B cell (primary cell): ENCODE data around the gene ENDOV. TPM values are rescaled to one million over a fixed set of nuclear protein-coding genes. Genes with fewer than 3 reads are reported as not detected.

Experiments
- ATAC-seq: fragments of 200-7000 bp; cut with Tn5 transposase; one replicate; pipeline ENCODE4 v1.10.0; 2021; ENCODE audit warnings: low read depth, mild to moderate bottlenecking, moderate number of reproducible peaks, moderate library complexity
- CTCF ChIA-PET: fragments of 350-600 bp; sonication (Branson Sonifier 250); formaldehyde crosslinking; loops from one replicate; lab custom pipeline; 2021; ENCODE audit warnings: antibody characterized with exemption, inconsistent platforms; lab: Charles Lee
- POLR2A ChIA-PET: fragments of 350-600 bp; sonication (Branson Sonifier 250); formaldehyde crosslinking; loops from one replicate; lab custom pipeline; 2021; ENCODE audit warnings: antibody characterized with exemption; lab: Charles Lee
- DNase-seq: peaks from one replicate; pipeline ENCODE4 v3.0.0; 2013
- H2AFZ ChIP-seq: 2 replicates; pipeline ENCODE4 v1.6.1; 2012; ENCODE audit warnings: mild to moderate bottlenecking, low read depth, low read length; ENCODE audit not compliant: insufficient read depth, poor library complexity, severe bottlenecking
- H3K27ac ChIP-seq, 2 donors: 1 replicate in 1 of 2; 2 replicates in 1 of 2; pipeline ENCODE4 v1.5.1; 2012 to 2013; ENCODE audit warnings: low read length in 2 of 2, mild to moderate bottlenecking in 2 of 2, moderate library complexity in 1 of 2
- H3K27me3 ChIP-seq, 4 experiments: fragments of 200-600 bp in 1 of 4; sonication (generic) in 1 of 4; replicated peaks in 1 of 4; 1 replicate in 2 of 4; 2 replicates in 2 of 4; pipeline versions ENCODE4 v1.6.1 to v1.7.0; 2013 to 2016; ENCODE audit warnings: low read length in 3 of 4, mild to moderate bottlenecking in 2 of 4, mixed read lengths in 1 of 4, moderate library complexity in 1 of 4; ENCODE audit not compliant: insufficient read depth in 4 of 4, control insufficient read depth in 3 of 4; ENCODE audit errors: control extremely low read depth in 1 of 4
- H3K36me3 ChIP-seq, 2 experiments: replicated peaks in 1 of 2; 1 replicate in 1 of 2; 2 replicates in 1 of 2; pipeline versions ENCODE4 v1.6.1 to v1.7.1; 2013; ENCODE audit warnings: low read length in 1 of 2; ENCODE audit not compliant: insufficient read depth in 2 of 2, control insufficient read depth in 1 of 2; ENCODE audit errors: control extremely low read depth in 1 of 2, extremely low read depth in 1 of 2
- H3K4me1 ChIP-seq, 2 donors: fragments of 200-600 bp in 1 of 2; sonication (generic) in 1 of 2; 1 replicate in 1 of 2; 2 replicates in 1 of 2; pipeline versions ENCODE4 v1.5.1 to v1.6.1; 2013 to 2017; ENCODE audit warnings: low read length in 2 of 2; ENCODE audit not compliant: control insufficient read depth in 2 of 2, insufficient read depth in 2 of 2
- H3K4me2 ChIP-seq: replicated peaks from 2 replicates; pipeline ENCODE3; 2012; ENCODE audit warnings: mild to moderate bottlenecking, low read depth, low read length; ENCODE audit not compliant: poor library complexity, severe bottlenecking
- H3K4me3 ChIP-seq, 5 experiments: fragments of 200-600 bp in 1 of 5; sonication (generic) in 1 of 5; 1 replicate in 3 of 5; 2 replicates in 2 of 5; pipeline versions ENCODE4 v1.5.1 to v1.7.0; 2011 to 2016; ENCODE audit warnings: low read length in 4 of 5, mild to moderate bottlenecking in 4 of 5, low read depth in 2 of 5, control low read depth in 1 of 5, moderate library complexity in 1 of 5; ENCODE audit not compliant: insufficient read depth in 1 of 5; ENCODE audit errors: control extremely low read depth in 1 of 5, extremely low read depth in 1 of 5
- H3K79me2 ChIP-seq: fragments of 200-600 bp; sonication (generic); one replicate; pipeline ENCODE4 v1.6.0; 2016; ENCODE audit warnings: low read length; ENCODE audit not compliant: control insufficient read depth, insufficient read depth
- H3K9ac ChIP-seq: fragments of 200-600 bp; sonication (generic); 2 replicates; pipeline ENCODE4 v1.6.1; 2017; ENCODE audit warnings: mild to moderate bottlenecking, low read length, moderate library complexity
- H3K9me3 ChIP-seq, 3 donors: one replicate each; pipeline versions ENCODE4 v1.6.1 to v1.7.1; 2013; ENCODE audit warnings: low read length in 2 of 3; ENCODE audit not compliant: control insufficient read depth in 2 of 3, insufficient read depth in 1 of 3; ENCODE audit errors: control extremely low read depth in 1 of 3
- H4K20me1 ChIP-seq: 2 replicates; pipeline ENCODE4 v1.6.0; 2012; ENCODE audit warnings: mild to moderate bottlenecking, low read length; ENCODE audit not compliant: insufficient read depth, control insufficient read depth, poor library complexity, severe bottlenecking
- H3K27ac Mint-ChIP-seq: one replicate; pipeline ENCODE4 v1.8.0; 2021; ENCODE audit warnings: mixed read lengths
- H3K27me3 Mint-ChIP-seq: one replicate; pipeline ENCODE4 v1.8.0; 2021; ENCODE audit warnings: mixed read lengths
- H3K4me1 Mint-ChIP-seq: one replicate; pipeline ENCODE4 v1.8.0; 2021; ENCODE audit warnings: mixed read lengths
- H3K4me3 Mint-ChIP-seq: one replicate; pipeline ENCODE4 v1.8.0; 2021; ENCODE audit warnings: mixed read lengths
- H3K9me3 Mint-ChIP-seq: one replicate; pipeline ENCODE4 v1.8.0; 2022; ENCODE audit warnings: mixed read lengths; ENCODE audit not compliant: insufficient read depth
- EZH2 ChIP-seq: IDR thresholded peaks from 2 replicates; pipeline ENCODE4 v1.6.1; 2012; ENCODE audit warnings: borderline replicate concordance, low read depth, mild to moderate bottlenecking, moderate library complexity, low read length; ENCODE audit not compliant: insufficient read depth, poor library complexity, severe bottlenecking
- WGBS: methylation state at CpG from one replicate; pipeline ENCODE4 v1.1.5; 2013; ENCODE audit warnings: missing lambda C conversion rate; ENCODE audit not compliant: insufficient coverage; 5-methylcytosine and 5-hydroxymethylcytosine counted together
- intact Hi-C: fragments of 100-400 bp; cut with micrococcal nuclease; formaldehyde crosslinking; loops from one replicate; pipeline ENCODE4 v1.10.0; 2022
- polyA plus RNA-seq: library from polyadenylated mRNA; depleted of rRNA; stranded (reverse); fragments of >200 nt; gene quantifications from 2 replicates; pipeline ENCODE4 v1.2.3, GENCODE V29; 2012
- total RNA-seq, 2 donors: library from RNA; stranded (reverse); fragments of 120-200 nt in 1 of 2; gene quantifications; 1 replicate in 1 of 2; 2 replicates in 1 of 2; pipeline versions ENCODE4 v1.2.3 to v1.2.4, GENCODE V29; 2013 to 2022
- TF ChIP-seq, protein P1 (sequence below): fragments of 200-600 bp; IDR thresholded peaks from one replicate; pipeline ENCODE4 v1.8.0; 2022; ENCODE audit warnings: antibody characterized with exemption, mild to moderate bottlenecking

Gene ENDOV
- total and polyA plus RNA-seq, 2 donors (not counting 1 experiment from before 2014, with no cell fraction given): 25.3 to 49.5 TPM

DNA sequence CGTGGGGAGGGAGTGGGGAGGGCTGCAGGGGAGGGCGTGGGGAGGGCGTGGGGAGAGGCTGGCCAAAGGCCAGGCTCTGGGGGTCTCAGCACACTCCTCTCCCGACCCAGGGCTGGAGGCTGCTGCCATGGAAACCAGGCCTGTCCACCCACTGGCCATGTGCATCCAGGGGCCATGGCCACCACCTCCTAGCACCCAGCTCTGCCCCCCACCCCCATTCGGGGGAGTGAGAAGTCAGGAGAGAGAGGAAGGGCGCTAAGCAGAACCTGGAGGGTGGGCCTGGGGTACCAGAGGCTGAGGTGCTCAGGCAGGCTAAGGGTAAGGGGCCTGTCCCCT is 29.6 kb downstream of the ENDOV start:
- ChIA-PET POLR2A (no interaction called here), CTCF (no interaction called here)
- intact Hi-C loops: no loop called here
- H3K9me3 ChIP-seq: peaks cover 0 to 13% (median 0%) of the 10 kb centered on the region in 3 donors
- peaks cover 0 to 2% (median 0%) of the 10 kb centered on the region in 4 experiments for H3K27me3 ChIP-seq
- no peak overlapping the region for H3K27ac ChIP-seq
- ATAC-seq: no peak
- no peak for DNase-seq
- Mint-ChIP-seq H3K27ac (no peak overlapping the region), H3K27me3 (peaks cover 16% of the 10 kb centered on the region), H3K4me1 (no peaks in the 10 kb centered on the region), H3K9me3 (no peaks in the 10 kb centered on the region), H3K4me3 (no peak overlapping the region)
- TF ChIP-seq, protein P1, sequence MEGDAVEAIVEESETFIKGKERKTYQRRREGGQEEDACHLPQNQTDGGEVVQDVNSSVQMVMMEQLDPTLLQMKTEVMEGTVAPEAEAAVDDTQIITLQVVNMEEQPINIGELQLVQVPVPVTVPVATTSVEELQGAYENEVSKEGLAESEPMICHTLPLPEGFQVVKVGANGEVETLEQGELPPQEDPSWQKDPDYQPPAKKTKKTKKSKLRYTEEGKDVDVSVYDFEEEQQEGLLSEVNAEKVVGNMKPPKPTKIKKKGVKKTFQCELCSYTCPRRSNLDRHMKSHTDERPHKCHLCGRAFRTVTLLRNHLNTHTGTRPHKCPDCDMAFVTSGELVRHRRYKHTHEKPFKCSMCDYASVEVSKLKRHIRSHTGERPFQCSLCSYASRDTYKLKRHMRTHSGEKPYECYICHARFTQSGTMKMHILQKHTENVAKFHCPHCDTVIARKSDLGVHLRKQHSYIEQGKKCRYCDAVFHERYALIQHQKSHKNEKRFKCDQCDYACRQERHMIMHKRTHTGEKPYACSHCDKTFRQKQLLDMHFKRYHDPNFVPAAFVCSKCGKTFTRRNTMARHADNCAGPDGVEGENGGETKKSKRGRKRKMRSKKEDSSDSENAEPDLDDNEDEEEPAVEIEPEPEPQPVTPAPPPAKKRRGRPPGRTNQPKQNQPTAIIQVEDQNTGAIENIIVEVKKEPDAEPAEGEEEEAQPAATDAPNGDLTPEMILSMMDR: no peak
- TF ChIP-seq EZH2: no peak
- H2AFZ ChIP-seq: no peak overlapping the region
- H3K36me3 ChIP-seq: no peaks in the 10 kb centered on the region
- H3K79me2 ChIP-seq: no peaks in the 10 kb centered on the region
- H3K4me3 ChIP-seq: no peak overlapping the region
- H3K4me2 ChIP-seq: no peak overlapping the region
- no peaks in the 10 kb centered on the region for H3K4me1 ChIP-seq
- 94% methylated on average over 3 of the region's 6 CpGs for WGBS
- no peak overlapping the region for H3K9ac ChIP-seq
- H4K20me1 ChIP-seq: no peaks in the 10 kb centered on the region

DNA sequence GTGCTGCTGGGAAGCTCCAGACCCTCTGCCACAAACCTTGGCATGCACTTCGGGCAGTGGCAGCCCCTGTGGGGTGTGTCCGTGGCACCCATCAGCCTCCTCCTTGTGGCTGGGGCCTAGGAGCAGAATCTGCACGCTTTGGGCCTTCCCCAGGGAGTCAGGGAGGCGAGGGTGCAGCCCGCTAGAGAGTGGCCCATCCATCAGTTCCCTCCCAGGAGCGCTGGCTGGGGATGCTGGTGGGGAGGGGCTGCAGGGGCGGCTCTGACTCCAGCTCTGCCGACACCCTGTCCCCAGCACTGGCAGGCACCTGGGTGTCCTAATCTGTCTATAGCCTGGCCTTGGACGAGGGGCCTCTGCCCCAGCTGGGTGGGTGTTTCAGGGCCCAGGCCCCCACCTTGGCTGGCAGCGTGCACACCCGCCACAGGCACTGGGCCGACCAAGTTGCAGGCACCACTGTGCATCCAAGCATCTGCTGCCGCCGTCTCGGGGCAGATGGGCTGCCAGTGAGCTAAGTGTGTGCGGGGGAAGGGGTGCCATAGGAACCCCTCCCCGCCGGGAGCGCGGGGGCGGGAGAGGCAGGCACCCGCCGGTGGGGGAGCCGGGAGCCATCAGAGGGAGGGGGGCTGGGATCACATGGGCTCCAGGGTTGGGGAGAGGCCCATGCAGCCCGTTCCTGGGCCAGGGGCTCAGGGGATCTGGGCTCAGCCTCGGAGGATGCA is 30.2 kb downstream of the ENDOV start:
- CTCF ChIA-PET: no interaction called here
- no peak overlapping the region for H3K9ac ChIP-seq

More for the DNA sequence above, 30.2 kb downstream of the ENDOV start:
- 81% methylated on average over 26 of the region's 26 CpGs for WGBS
- ATAC-seq (no peak), DNase-seq (no peak)
- Histone ChIP-seq H3K4me1 (no peaks in the 10 kb centered on the region), H3K9me3 (peaks cover 0 to 10% (median 0%) of the 10 kb centered on the region in 3 donors), H3K4me3 (no peak overlapping the region), H4K20me1 (no peaks in the 10 kb centered on the region), H3K79me2 (no peaks in the 10 kb centered on the region), H3K36me3 (no peaks in the 10 kb centered on the region), H3K27ac (no peak overlapping the region), H3K4me2 (no peak overlapping the region), H3K27me3 (peaks cover 0 to 2% (median 0%) of the 10 kb centered on the region in 4 experiments), H2AFZ (no peak overlapping the region)
- intact Hi-C loops: no loop called here
- Mint-ChIP-seq H3K4me3 (no peak overlapping the region), H3K9me3 (no peaks in the 10 kb centered on the region), H3K4me1 (no peaks in the 10 kb centered on the region), H3K27me3 (peaks cover 16% of the 10 kb centered on the region), H3K27ac (no peak overlapping the region)
- POLR2A ChIA-PET: no interaction called here
- TF ChIP-seq, protein P1: no peak
- TF ChIP-seq EZH2: no peak
